Measurements from ENCODE around the gene CALR3. TPM values are rescaled to one million over a fixed set of nuclear protein-coding genes. Genes with fewer than 3 reads are reported as not detected.
"Not testable (repeated sequence)": the region's sequence is repeated elsewhere in the genome, so short reads cannot be mapped to it uniquely, and the experiment has no call there.

CALR3 gene
- total RNA-seq, 6 experiments from 2014 or later: not detected

- H3K4me1 ChIP-seq: peaks cover 0 to 29% (median 13%) of the 10 kb centered on the region in 4 donors
- H3K9me3 ChIP-seq: no peaks in the 10 kb centered on the region
- no peak overlapping the region for H3K27ac ChIP-seq
- H3K36me3 ChIP-seq: no peaks in the 10 kb centered on the region
- 95% methylated on average over 4 of the region's 6 CpGs for WGBS (ENCODE audit: insufficient coverage, low coverage, low lambda C conversion rate, missing lambda C conversion rate)
- ATAC-seq (no peak), DNase-seq (no peak)
- TF ChIP-seq CTCF (IDR thresholded peaks at IDR 0.05): no peak
- TF ChIP-seq POLR2A (IDR thresholded peaks at IDR 0.05): no peak
- intact Hi-C loops (cut with DNase I): no loop called here
- H3K4me3 ChIP-seq: no peak overlapping the region
- H3K27me3 ChIP-seq: no peaks in the 10 kb centered on the region
These were observed 1.9 kb upstream of the CALR3 start for GRCh38 chr19:16497837-16498236.

- Histone ChIP-seq H3K4me1 (peaks cover 0 to 36% (median 16%) of the 10 kb centered on the region in 4 donors), H3K27me3 (no peaks in the 10 kb centered on the region), H3K9me3 (no peaks in the 10 kb centered on the region), H3K36me3 (no peaks in the 10 kb centered on the region), H3K4me3 (peak overlapping the region; percentile 44 to 80 (median 70)), H3K27ac (no peak overlapping the region)
- ATAC-seq (no peak), DNase-seq (no peak)
- 53% methylated on average over 6 of the region's 12 CpGs for WGBS (ENCODE audit: insufficient coverage, low coverage, low lambda C conversion rate, missing lambda C conversion rate)
- intact Hi-C loops (cut with DNase I): no loop called here
- TF ChIP-seq POLR2A (IDR thresholded peaks at IDR 0.05) (no peak), CTCF (IDR thresholded peaks at IDR 0.05) (no peak)
These were observed 1.1 kb upstream of the CALR3 start for GRCh38 chr19:16497042-16497441.

- WGBS (ENCODE audit: insufficient coverage, low coverage, low lambda C conversion rate, missing lambda C conversion rate): 15% methylated on average over 13 of the region's 16 CpGs
- H3K4me1 ChIP-seq: peaks cover 0 to 36% (median 17%) of the 10 kb centered on the region in 4 donors
- TF ChIP-seq POLR2A (IDR thresholded peaks at IDR 0.05) (no peak), CTCF (IDR thresholded peaks at IDR 0.05) (no peak)
These were observed 631 bp upstream of the CALR3 start for GRCh38 chr19:16496613-16496983.

GRCh38 chr19:16486476-16486875 lies 9.5 kb downstream of the CALR3 start:
- ATAC-seq; intact Hi-C loops (cut with DNase I); H3K36me3 ChIP-seq; H3K4me3 ChIP-seq; H3K27ac ChIP-seq; H3K27me3 ChIP-seq; H3K9me3 ChIP-seq; DNase-seq: not testable (repeated sequence)
- WGBS (ENCODE audit: insufficient coverage, low coverage, low lambda C conversion rate, missing lambda C conversion rate): 88% methylated on average over 3 of the region's 4 CpGs
- H3K4me1 ChIP-seq: peaks cover 0 to 14% (median 7%) of the 10 kb centered on the region in 4 donors

More at GRCh38 chr19:16496613-16496983, 631 bp upstream of the CALR3 start:
- no peak for DNase-seq
- no peaks in the 10 kb centered on the region for H3K9me3 ChIP-seq
- peak overlapping the region; percentile 44 to 80 (median 70) for H3K4me3 ChIP-seq
- H3K27ac ChIP-seq: no peak overlapping the region
- no peaks in the 10 kb centered on the region for H3K27me3 ChIP-seq
- no peak for ATAC-seq
- intact Hi-C loops (cut with DNase I): no loop called here
- H3K36me3 ChIP-seq: no peaks in the 10 kb centered on the region

GRCh38 chr19:16482745-16483144 lies 13.2 kb downstream of the CALR3 start:
- no peak for DNase-seq
- ATAC-seq: no peak
- H3K4me1 ChIP-seq: no peaks in the 10 kb centered on the region
- H3K27me3 ChIP-seq: no peaks in the 10 kb centered on the region
- intact Hi-C loops (cut with DNase I): no loop called here
- H3K36me3 ChIP-seq: no peaks in the 10 kb centered on the region
- no peaks in the 10 kb centered on the region for H3K9me3 ChIP-seq
- whole genome bisulfite sequencing (ENCODE audit: insufficient coverage, low coverage, low lambda C conversion rate, missing lambda C conversion rate): 89% methylated on average over 5 of the region's 7 CpGs
- no peak overlapping the region for H3K4me3 ChIP-seq
- TF ChIP-seq CTCF (IDR thresholded peaks at IDR 0.05): no peak
- TF ChIP-seq POLR2A (IDR thresholded peaks at IDR 0.05): no peak
- H3K27ac ChIP-seq: no peak overlapping the region
